HL-60 (cell line): ENCODE results near the gene CRLF2.
"Not testable (repeated sequence)": the region's sequence is repeated elsewhere in the genome, so short reads cannot be mapped to it uniquely, and the experiment has no call there.

ENCODE experiments used
- DNase-seq, 2 experiments: peaks; one replicate each; pipeline ENCODE4 v3.0.0-alpha.2; 2010 to 2020; ENCODE audit warnings: low read depth in 1 of 2, low spot score in 1 of 2
- H3K27ac ChIP-seq: fragments of 250-450 bp; sonication (Bioruptor Pico); replicated peaks from 2 replicates; pipeline ENCODE4 v1.5.1; 2020; ENCODE audit warnings: mild to moderate bottlenecking, moderate library complexity
- H3K27me3 ChIP-seq: fragments of 250-450 bp; sonication (Bioruptor Pico); 2 replicates; pipeline ENCODE4 v1.5.1; 2021; ENCODE audit warnings: mild to moderate bottlenecking, moderate library complexity; ENCODE audit not compliant: insufficient read depth, poor library complexity, severe bottlenecking
- H3K4me3 ChIP-seq: replicated peaks from 2 replicates; pipeline ENCODE4 v1.5.1; 2011; ENCODE audit warnings: mild to moderate bottlenecking, control low read depth, low read length; ENCODE audit not compliant: insufficient read depth
- CTCF ChIP-seq: IDR thresholded peaks from one replicate; pipeline ENCODE4 v1.5.1; 2011; ENCODE audit warnings: low read length, control low read depth, inconsistent platforms; ENCODE audit not compliant: insufficient read depth
- GABPA ChIP-seq: IDR thresholded peaks from 2 replicates; pipeline ENCODE4 v1.6.1; 2012; ENCODE audit warnings: low read depth
- POLR2AphosphoS5 ChIP-seq: IDR thresholded peaks from 2 replicates; pipeline ENCODE4 v1.6.1; 2012; ENCODE audit warnings: low read depth
- REST ChIP-seq: IDR thresholded peaks from 2 replicates; pipeline ENCODE4 v1.6.1; 2012; ENCODE audit warnings: low read depth; ENCODE audit not compliant: insufficient replicate concordance
- SPI1 ChIP-seq: IDR thresholded peaks from 2 replicates; pipeline ENCODE4 v1.6.1; 2012; ENCODE audit warnings: low read depth, mild to moderate bottlenecking, borderline replicate concordance

The CRLF2 gene

GRCh38 chrX:1162119-1162916, 50.1 kb downstream of the CRLF2 start:
- Histone ChIP-seq H3K27ac (no peak overlapping the region), H3K27me3 (no peaks in the 10 kb centered on the region)
- no peak for DNase-seq

GRCh38 chrX:1159548-1159947, 52.9 kb downstream of the CRLF2 start:
- no peak overlapping the region for H3K4me3 ChIP-seq
- no peaks in the 10 kb centered on the region for H3K27me3 ChIP-seq
- DNase-seq = no peak
- TF ChIP-seq GABPA = no peak
- TF ChIP-seq SPI1 = no peak
- no peak for TF ChIP-seq CTCF
- TF ChIP-seq REST = no peak
- no peak for TF ChIP-seq POLR2AphosphoS5
- H3K27ac ChIP-seq = no peak overlapping the region

More at GRCh38 chrX:1162119-1162916, 50.1 kb downstream of the CRLF2 start:
- TF ChIP-seq SPI1 = no peak
- TF ChIP-seq CTCF = no peak
- no peak for TF ChIP-seq GABPA
- no peak for TF ChIP-seq REST
- TF ChIP-seq POLR2AphosphoS5 = no peak
- no peak overlapping the region for H3K4me3 ChIP-seq

DNA sequence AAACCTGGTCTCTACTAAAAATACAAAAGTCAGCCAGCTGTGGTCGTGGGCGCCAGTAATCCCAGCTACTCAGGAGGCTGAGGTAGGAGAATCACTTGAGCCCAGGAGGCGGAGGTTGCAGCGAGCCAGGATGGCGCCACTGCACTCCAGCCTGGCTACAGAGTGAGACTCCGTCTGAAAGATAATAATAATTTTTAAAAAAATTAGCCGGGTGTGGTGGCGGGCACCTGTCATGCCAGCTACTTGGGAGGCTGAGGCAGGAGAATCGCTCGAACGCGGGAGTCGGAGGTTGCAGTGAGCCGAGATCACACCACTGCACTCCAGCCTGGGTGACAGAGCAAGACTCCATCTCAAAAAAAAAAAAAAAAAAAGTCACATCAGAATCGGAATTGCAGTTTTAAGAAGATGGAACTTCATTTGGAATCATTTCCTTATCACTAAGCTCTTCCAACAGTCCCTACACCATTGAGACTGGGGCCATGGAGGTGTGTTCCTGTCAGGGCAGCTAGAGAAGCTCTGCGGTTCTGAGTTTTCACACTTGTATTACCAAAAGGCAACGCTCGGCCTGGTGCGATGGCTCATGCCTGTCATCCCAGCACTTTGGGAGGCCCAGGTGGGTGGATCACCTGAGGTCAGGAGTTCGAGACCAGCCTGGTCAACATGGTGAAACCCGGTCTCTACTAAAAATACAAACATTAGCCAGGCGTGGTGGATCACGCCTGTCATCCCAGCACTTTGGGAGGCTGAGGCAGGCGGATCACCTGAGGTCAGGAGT, 55.6 kb downstream of the CRLF2 start:
- H3K27me3 ChIP-seq, DNase-seq, H3K4me3 ChIP-seq, H3K27ac ChIP-seq: not testable (repeated sequence)

DNA sequence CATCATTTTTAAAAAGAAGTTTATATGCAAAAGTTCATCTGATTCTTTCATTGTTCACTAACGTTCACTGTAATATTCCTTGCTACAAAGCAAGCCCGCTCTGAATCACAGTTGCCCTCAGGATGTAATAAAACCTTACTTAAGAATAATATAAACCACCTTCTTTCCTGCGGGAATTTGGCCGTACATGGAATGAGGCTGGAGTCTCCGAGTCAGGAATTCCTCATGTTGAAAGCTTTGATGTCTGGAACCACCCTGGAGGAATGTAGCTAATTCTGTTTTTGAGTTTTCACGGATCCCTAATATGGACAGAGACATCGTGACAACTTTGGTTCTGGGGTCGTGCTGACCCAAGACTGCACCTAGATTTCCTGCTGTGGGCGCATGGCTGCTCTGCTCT, 58.5 kb downstream of the CRLF2 start:
- no peak for DNase-seq
- H3K4me3 ChIP-seq = no peak overlapping the region
- H3K27ac ChIP-seq = no peak overlapping the region
- TF ChIP-seq POLR2AphosphoS5 = no peak
- no peak for TF ChIP-seq REST
- no peak for TF ChIP-seq GABPA
- no peak for TF ChIP-seq CTCF
- no peak for TF ChIP-seq SPI1
- H3K27me3 ChIP-seq = no peaks in the 10 kb centered on the region
